GM18907 (cell line): ENCODE data around the gene GPR155.
"Not testable (repeated sequence)": the region's sequence is repeated elsewhere in the genome, so short reads cannot be mapped to it uniquely, and the experiment has no call there.

Experiments used
- ATAC-seq: cut with Tn5 transposase; IDR thresholded peaks from one replicate; pipeline ENCODE4 v1.9.1; 2021; ENCODE audit warnings: mild to moderate bottlenecking, moderate library complexity; ENCODE audit not compliant: unreplicated experiment

GPR155 gene

GRCh38 chr2:174493549-174494331 lies 6.9 kb upstream of the GPR155 start:
- ATAC-seq: peak; percentile 53

DNA sequence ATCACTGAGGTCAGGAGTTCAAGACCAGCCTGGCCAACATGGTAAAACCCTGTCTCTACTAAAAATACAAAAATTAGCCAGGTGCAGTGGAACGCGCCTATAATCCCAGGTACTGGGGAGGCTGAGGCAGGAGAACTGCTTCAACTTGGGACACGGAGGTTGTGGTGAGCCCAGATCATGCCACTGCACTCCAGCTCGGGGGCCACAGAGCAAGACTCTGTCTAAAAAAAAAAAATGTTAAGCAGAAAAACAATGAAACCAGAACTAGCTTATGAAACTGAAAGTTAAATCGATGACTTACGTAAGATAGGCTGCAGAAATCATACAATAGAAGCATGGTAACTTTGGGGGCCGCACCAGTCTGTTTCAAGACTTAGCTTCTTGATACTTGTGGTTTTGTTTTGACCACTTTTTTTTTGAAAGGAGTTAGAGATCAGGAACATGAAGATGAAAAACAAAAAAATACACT lies 6.2 kb upstream of the GPR155 start:
- peak; percentile 91 for ATAC-seq

DNA sequence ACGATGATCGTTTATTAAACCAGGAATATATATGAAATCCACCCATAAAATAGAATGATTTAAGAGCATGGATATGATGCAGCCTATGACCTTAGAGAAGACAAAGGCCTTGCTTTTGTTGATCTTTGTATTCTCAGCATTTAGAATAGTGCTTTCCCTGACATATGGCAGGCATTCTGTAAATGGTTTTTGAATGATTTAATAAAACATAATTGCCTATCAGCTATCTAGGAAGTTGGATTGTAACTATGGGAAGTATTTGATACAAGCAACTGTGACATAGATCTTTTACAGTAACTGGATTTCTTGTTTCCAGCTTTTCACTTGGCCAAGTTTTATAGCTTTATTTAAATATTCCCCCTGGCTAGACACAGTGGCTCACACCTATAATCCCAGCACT lies 5.1 kb upstream of the GPR155 start:
- ATAC-seq: no peak

- ATAC-seq: no peak
Measured at GRCh38 chr2:174490051-174490450, 3.2 kb upstream of the GPR155 start.

DNA sequence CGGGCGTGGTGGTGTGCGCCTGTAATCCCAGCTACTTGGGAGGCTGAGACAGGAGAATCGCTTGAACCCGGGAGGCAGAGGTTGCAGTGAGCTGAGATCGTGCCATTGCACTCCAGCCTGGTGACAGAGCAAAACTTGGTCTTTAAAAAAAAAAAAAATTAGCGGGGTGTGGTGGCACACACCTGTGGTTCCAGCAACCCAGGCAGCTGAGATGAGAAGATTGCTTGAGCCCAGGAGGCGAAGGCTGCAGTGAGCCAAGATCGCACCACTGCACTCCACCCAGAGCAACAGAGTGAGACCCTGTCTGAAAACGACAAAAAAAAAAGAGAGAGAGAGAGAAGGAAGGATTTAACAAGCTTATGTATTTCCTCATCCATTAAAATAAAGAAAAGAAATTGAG lies 2.7 kb upstream of the GPR155 start:
- ATAC-seq: not testable (repeated sequence)

DNA sequence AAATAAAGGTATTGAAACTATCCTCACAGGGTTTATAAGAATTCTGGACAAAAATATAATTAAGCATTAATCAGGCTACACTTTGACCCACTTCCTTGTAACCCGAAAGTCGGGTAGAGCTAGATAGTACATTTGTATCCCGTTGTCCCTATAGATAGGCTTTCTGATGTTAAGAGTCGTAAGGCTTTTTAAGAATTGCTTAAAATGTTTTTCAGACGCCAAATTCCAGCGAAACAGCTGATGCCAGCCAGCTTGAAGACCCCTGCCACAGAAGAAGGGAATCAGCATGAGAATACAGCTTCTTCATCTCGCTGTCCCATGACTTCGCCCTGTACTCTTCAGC lies 962 bp upstream of the GPR155 start:
- no peak for ATAC-seq

DNA sequence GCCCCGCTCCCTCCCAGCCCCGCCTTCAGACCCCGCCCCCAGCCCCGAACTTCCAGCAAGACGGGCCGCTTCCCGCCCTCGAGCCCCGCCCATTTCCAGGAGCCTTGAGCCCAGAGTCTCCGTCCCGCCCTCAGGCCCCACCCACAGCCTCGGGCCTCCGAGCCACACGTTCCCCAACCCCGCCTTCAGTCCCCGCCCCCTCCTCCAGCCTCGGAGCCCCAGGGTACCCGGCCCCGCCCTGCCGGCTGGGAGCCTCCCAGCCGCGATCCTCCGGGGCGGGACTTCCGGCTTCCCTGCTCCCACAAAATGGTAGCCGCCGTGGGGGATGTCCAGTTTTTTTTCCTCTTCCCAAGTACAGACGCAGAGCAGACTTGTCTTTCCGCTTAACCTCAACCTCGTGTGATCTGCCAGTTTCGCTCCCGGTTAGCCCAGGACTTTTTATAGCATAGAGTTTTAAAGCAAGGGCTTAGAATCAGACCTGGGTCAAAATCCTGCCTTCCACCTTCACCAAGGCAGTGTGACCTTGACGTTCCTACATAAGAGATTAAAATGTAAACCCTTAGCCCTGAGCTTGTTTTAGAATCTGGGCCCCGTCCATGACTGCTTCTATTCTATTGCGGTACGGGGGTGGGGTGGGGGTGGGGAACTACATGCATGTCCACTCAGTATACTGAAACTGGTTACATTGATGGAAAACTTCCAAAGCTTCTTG lies 435 bp upstream of the GPR155 start:
- peak; percentile 74 for ATAC-seq

- peak; percentile 50 for ATAC-seq
Measured at GRCh38 chr2:174485788-174486562, 854 bp downstream of the GPR155 start.

DNA sequence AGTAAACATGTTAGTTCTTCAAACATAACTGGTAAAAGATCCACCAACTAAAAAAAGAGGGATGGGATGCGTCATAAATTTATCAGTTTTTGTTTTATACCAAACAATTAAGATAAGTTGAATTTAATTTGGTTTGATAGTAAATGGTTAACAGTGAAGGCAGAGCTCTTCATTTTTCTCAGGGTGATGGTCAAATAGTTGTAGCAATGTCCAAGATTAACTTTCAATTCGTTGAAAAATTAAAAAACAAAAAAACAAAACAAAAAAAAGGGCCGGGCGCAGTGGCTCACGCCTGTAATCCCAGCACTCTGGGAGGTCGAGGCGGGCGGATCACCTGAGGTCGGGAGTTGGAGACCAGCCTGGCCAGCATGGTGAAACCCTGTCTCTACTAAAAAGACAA lies 1.8 kb downstream of the GPR155 start:
- not testable (repeated sequence) for ATAC-seq

DNA sequence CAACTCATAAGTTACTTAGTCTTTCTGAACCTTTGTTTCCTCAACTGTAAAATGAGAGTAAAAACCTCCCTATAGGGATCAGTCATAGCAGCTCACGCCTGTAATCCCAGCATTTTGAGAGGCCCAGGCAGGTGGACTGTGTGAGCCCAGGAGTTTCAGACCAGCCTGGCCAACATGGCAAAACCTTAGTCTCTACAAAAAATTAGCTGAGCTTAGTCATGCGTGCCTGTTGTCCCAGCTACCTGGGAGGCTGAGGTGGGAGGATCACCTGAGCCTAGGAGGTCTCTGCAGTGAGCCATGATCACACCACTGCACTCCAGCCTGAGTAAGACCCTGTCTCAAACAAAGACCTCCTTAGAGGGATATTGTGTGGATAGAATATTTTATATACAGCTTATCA lies 2.3 kb downstream of the GPR155 start:
- ATAC-seq: no peak

- ATAC-seq: no peak
Measured at GRCh38 chr2:174482854-174483253, 4.0 kb downstream of the GPR155 start.

DNA sequence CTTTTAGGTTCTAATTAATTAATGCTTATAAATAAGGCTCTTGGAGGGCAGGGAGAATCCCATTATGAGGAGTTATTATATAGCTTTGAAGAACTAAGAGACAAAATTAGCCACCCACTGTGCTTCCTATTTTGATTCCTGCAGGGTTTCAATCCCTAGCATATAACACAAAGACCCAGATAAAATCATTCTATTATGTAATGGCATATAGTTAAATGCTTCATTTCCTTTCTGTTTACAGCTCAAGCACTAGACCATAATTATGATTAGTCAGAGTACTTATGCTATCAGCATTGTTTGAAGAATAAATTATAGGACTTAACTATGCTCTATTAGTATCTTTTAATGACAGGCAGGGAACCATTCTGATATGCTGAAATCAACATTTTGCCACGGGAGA lies 9.1 kb downstream of the GPR155 start:
- no peak for ATAC-seq

DNA sequence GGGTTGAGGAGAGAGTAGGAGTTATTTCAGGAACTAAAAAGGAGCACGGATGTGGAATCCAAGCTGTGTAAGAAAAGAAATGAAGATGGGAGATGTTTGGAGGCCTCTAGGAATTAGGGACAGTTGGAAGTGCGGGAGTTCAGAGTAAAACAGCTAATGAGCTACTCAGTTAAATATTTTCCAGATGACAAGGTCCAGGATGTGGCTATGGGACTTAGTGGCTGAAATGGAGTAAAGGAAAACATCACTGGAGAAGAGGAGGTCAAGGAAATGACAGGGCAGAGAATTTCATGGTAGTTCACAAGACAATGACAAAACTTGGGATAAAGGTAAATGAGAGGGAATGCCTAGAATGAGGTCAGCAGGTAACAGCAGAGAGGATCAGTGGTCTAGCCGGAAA lies 13.0 kb downstream of the GPR155 start:
- ATAC-seq: no peak

- ATAC-seq: no peak
Measured at GRCh38 chr2:174465327-174465726, 21.5 kb downstream of the GPR155 start.

DNA sequence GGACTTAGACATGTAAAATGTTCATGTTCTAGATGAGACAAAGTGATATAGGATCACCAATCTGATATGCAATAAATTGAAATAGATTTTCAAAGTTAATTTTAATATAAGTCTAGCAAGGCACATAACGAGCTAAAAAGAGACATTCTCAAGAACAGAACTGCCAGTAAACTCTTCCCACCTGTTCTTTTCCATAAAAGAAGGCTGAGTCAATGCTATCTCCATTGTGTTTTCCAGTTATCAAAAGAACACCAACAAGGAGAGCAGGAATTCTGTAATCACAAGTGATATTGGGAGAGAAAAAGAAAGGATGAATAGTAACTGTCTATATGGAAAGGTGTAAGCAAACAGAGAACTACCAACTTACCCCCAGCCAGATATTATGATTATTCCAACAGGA lies 25.6 kb downstream of the GPR155 start:
- no peak for ATAC-seq

- ATAC-seq: no peak
Measured at GRCh38 chr2:174454566-174454965, 32.3 kb downstream of the GPR155 start.

- no peak for ATAC-seq
Measured at GRCh38 chr2:174450021-174450816, 36.6 kb downstream of the GPR155 start.

DNA sequence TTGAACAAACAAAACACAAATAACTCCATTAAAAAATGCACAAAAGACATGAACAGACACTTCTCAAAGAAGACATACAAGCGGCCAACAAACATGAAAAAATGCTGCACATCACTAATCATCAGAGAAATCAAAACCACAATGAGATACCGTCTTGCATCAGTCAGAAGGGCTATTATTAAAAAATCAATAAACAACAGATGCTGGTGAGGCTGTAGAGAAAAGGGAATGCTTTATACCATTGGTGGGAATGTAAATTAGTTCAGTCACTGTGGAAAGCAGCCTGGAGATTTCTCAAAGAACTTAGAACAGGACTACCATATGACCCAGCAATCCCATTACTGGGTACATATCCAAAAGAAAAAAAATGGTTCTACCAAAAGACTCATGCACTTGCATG lies 37.8 kb downstream of the GPR155 start:
- ATAC-seq: no peak

GRCh38 chr2:174446531-174446930 lies 40.3 kb downstream of the GPR155 start:
- ATAC-seq: no peak

- no peak for ATAC-seq
Measured at GRCh38 chr2:174445248-174445647, 41.6 kb downstream of the GPR155 start.

DNA sequence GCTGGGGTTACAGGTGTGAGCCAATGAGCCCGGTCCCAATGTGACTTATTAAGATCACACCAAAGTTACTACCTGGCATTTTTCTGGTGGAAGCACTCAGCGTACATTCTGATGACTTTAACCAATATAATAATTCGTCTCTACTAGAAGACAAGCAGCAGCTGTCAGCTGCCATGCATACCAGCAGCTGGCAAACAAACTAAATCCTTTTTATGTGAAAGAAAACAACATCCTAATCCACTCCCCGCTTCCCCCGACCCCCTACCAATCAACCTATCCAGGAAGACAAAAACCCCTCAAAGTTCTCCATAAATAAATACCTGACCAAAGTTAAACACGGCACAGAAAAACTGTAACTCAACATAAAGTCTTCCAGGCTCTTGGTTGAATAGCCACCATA lies 42.1 kb downstream of the GPR155 start:
- ATAC-seq: no peak
